CD4-positive, alpha-beta T cell treated with Interleukin-12 subunit alpha and Interleukin-12 subunit beta, for 1 hour (primary cell): Measurements from ENCODE around the gene BEND4.
A peak's percentile ranks its signal among the peaks of the same experiment; 100 is the strongest.
"Not testable (repeated sequence)": the region's sequence is repeated elsewhere in the genome, so short reads cannot be mapped to it uniquely, and the experiment has no call there.

ENCODE experiments used
- DNase-seq: peaks from one replicate; pipeline ENCODE4 v3.0.0-alpha.2; 2020

The BEND4 gene

GRCh38 chr4:42152507-42153504 is at the start of gene BEND4:
BEND4 (minus strand) TSS chr4:42152655; CDS start chr4:42152143, 512 bp downstream.
- DNase-seq: no peak

GRCh38 chr4:42197341-42197740 is 44.9 kb upstream of the BEND4 start:
- no peak for DNase-seq

GRCh38 chr4:42172921-42173320 is 20.5 kb upstream of the BEND4 start:
- no peak for DNase-seq

GRCh38 chr4:42172128-42172790 is 19.8 kb upstream of the BEND4 start:
- no peak for DNase-seq

- no peak for DNase-seq
Measured at GRCh38 chr4:42167709-42168108, 15.3 kb upstream of the BEND4 start.

GRCh38 chr4:42166186-42166585 is 13.7 kb upstream of the BEND4 start:
- DNase-seq: not testable (repeated sequence)

GRCh38 chr4:42159271-42160001 is 7.0 kb upstream of the BEND4 start:
- DNase-seq: no peak

GRCh38 chr4:42151568-42152506 is 618 bp downstream of the BEND4 start:
- peak; percentile 35 for DNase-seq

GRCh38 chr4:42150653-42151567 is 1.5 kb downstream of the BEND4 start:
- DNase-seq: no peak

GRCh38 chr4:42149004-42149403 is 3.5 kb downstream of the BEND4 start:
- no peak for DNase-seq

GRCh38 chr4:42148425-42148824 is 4.0 kb downstream of the BEND4 start:
- DNase-seq: no peak

- DNase-seq: no peak
Measured at GRCh38 chr4:42144028-42144427, 8.4 kb downstream of the BEND4 start.

GRCh38 chr4:42142591-42142990 is 9.9 kb downstream of the BEND4 start:
- DNase-seq: no peak

- DNase-seq: no peak
Measured at GRCh38 chr4:42136371-42136770, 16.1 kb downstream of the BEND4 start.

GRCh38 chr4:42133006-42133405 is 19.4 kb downstream of the BEND4 start:
- DNase-seq: no peak

- DNase-seq: no peak
Measured at GRCh38 chr4:42132099-42132498, 20.4 kb downstream of the BEND4 start.

- no peak for DNase-seq
Measured at GRCh38 chr4:42123071-42123644, 29.3 kb downstream of the BEND4 start.

- no peak for DNase-seq
Measured at GRCh38 chr4:42122237-42122636, 30.2 kb downstream of the BEND4 start.

GRCh38 chr4:42119886-42120285 is 32.6 kb downstream of the BEND4 start:
- DNase-seq: no peak

- DNase-seq: no peak
Measured at GRCh38 chr4:42112846-42113245, 39.6 kb downstream of the BEND4 start.

- no peak for DNase-seq
Measured at GRCh38 chr4:42104521-42104920, 47.9 kb downstream of the BEND4 start.
